Measurements from ENCODE around the gene LCLAT1.

LCLAT1 gene

DNA sequence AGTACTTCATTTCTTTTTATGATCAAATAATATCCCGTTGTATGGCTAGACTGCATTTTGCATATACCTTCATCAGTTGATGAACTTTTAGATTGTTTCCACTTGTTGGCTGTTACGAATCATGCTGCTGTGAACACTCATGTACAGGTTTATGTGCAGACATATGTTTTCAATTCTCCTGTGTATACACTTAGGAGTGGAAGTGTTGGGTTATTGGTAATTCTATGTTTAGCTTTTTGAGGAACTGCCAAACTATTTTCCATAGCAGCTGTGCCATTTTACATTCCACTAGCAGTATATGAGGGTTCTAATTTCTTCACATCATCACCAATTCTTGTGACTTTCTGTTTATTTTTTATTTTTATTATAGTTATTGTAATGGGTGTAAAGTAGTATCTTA, 32.1 kb upstream of the LCLAT1 start:
- Histone ChIP-seq H3K79me2 (ENCODE audit: insufficient read depth, low read length) (no peaks in the 10 kb centered on the region), H3K4me2 (ENCODE audit: low read depth, low read length, poor library complexity, severe bottlenecking) (no peak overlapping the region), H2AFZ (ENCODE audit: low read length) (no peak overlapping the region), H3K27me3 (ENCODE audit: insufficient read depth, low read length, poor library complexity, severe bottlenecking) (no peaks in the 10 kb centered on the region), H3K4me3 (ENCODE audit: low read length, poor library complexity, severe bottlenecking) (no peak overlapping the region), H3K36me3 (ENCODE audit: insufficient read depth, low read length) (no peaks in the 10 kb centered on the region), H3K9ac (ENCODE audit: low read depth, low read length, poor library complexity, severe bottlenecking) (no peak overlapping the region), H3K9me3 (ENCODE audit: insufficient read depth, low read depth, low read length) (no peaks in the 10 kb centered on the region), H3F3A (ENCODE audit: low read depth) (no peaks in the 10 kb centered on the region), H3K4me1 (ENCODE audit: insufficient read depth, low read length, poor library complexity, severe bottlenecking) (peaks cover 6% of the 10 kb centered on the region), H3K9me2 (replicated peaks; ENCODE audit: low read depth, low read length) (no peaks in the 10 kb centered on the region), H4K20me1 (ENCODE audit: insufficient read depth, low read length, poor library complexity, severe bottlenecking) (no peaks in the 10 kb centered on the region)
- no peak for TF ChIP-seq EZH2phosphoT487 (IDR thresholded peaks at IDR 0.05; ENCODE audit: borderline replicate concordance)
- TF ChIP-seq, protein P1, sequence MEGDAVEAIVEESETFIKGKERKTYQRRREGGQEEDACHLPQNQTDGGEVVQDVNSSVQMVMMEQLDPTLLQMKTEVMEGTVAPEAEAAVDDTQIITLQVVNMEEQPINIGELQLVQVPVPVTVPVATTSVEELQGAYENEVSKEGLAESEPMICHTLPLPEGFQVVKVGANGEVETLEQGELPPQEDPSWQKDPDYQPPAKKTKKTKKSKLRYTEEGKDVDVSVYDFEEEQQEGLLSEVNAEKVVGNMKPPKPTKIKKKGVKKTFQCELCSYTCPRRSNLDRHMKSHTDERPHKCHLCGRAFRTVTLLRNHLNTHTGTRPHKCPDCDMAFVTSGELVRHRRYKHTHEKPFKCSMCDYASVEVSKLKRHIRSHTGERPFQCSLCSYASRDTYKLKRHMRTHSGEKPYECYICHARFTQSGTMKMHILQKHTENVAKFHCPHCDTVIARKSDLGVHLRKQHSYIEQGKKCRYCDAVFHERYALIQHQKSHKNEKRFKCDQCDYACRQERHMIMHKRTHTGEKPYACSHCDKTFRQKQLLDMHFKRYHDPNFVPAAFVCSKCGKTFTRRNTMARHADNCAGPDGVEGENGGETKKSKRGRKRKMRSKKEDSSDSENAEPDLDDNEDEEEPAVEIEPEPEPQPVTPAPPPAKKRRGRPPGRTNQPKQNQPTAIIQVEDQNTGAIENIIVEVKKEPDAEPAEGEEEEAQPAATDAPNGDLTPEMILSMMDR (conservative IDR thresholded peaks at IDR 0.05; ENCODE audit: low read length): no peak

DNA sequence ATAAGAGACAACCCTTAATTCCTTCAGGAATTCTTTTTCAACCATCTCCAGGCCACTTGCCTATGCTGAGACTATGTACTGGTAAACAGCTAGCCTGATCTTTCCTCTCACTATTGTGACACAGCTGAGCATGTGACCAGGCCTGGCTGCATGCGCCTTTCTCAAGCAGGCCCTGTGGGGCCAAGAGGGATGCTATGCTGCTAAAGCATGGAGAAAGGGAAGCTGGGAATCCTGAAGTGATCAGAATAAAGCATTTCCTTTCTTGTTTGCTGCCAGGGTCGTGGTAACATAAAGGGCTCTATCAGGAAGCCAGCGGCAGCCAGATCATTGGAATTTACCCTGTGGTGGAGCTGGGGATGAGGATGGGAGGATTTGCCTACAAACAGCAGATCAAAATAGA, 29.8 kb upstream of the LCLAT1 start:
- H2AFZ ChIP-seq (ENCODE audit: low read length): no peak overlapping the region
- no peaks in the 10 kb centered on the region for H3K36me3 ChIP-seq (ENCODE audit: insufficient read depth, low read length)
- H3K4me2 ChIP-seq (ENCODE audit: low read depth, low read length, poor library complexity, severe bottlenecking): no peak overlapping the region
- peaks cover 15% of the 10 kb centered on the region for H3K4me1 ChIP-seq (ENCODE audit: insufficient read depth, low read length, poor library complexity, severe bottlenecking)
- H4K20me1 ChIP-seq (ENCODE audit: insufficient read depth, low read length, poor library complexity, severe bottlenecking): no peaks in the 10 kb centered on the region
- H3K9ac ChIP-seq (ENCODE audit: low read depth, low read length, poor library complexity, severe bottlenecking): no peak overlapping the region
- no peak overlapping the region for H3K4me3 ChIP-seq (ENCODE audit: low read length, poor library complexity, severe bottlenecking)
- no peaks in the 10 kb centered on the region for H3K27me3 ChIP-seq (ENCODE audit: insufficient read depth, low read length, poor library complexity, severe bottlenecking)
- TF ChIP-seq EZH2phosphoT487 (IDR thresholded peaks at IDR 0.05; ENCODE audit: borderline replicate concordance): no peak
- TF ChIP-seq, protein P1 (conservative IDR thresholded peaks at IDR 0.05; ENCODE audit: low read length): no peak
- no peaks in the 10 kb centered on the region for H3F3A ChIP-seq (ENCODE audit: low read depth)
- H3K9me2 ChIP-seq (replicated peaks; ENCODE audit: low read depth, low read length): no peaks in the 10 kb centered on the region
- no peaks in the 10 kb centered on the region for H3K9me3 ChIP-seq (ENCODE audit: insufficient read depth, low read depth, low read length)
- H3K79me2 ChIP-seq (ENCODE audit: insufficient read depth, low read length): no peaks in the 10 kb centered on the region

DNA sequence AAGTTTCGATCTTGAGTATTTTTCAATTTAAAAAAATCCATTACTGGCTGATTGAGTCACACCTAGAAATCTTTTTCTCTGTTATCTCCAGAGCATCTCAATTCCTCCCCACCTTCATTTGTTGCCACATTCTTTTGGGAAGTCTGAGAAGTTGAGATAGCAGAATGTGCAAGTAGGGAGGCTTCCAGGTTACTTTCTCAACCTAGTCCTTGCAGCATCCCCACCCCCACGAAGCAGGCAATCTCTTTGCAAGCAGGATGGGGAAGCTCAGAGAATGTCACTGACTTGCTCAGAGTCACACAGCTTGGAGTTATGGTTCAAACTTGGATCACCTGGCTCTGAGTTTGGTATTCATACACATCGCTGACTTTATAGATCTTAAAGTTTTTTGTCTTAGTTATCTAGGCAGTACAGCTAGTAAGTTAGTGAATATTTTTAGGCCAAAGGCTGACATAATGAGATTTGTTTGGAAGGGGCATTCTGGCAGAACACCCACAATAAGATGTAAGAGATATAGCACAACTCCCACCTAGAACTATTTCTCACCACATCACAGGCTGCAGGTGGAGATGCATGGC, 25.9 kb upstream of the LCLAT1 start:
- H3K27me3 ChIP-seq (ENCODE audit: insufficient read depth, low read length, poor library complexity, severe bottlenecking): no peaks in the 10 kb centered on the region
- no peaks in the 10 kb centered on the region for H3K36me3 ChIP-seq (ENCODE audit: insufficient read depth, low read length)
- H3K4me1 ChIP-seq (ENCODE audit: insufficient read depth, low read length, poor library complexity, severe bottlenecking): peaks cover 24% of the 10 kb centered on the region
- peak overlapping the region; percentile 59 for H3K4me2 ChIP-seq (ENCODE audit: low read depth, low read length, poor library complexity, severe bottlenecking)
- no peak overlapping the region for H3K4me3 ChIP-seq (ENCODE audit: low read length, poor library complexity, severe bottlenecking)
- H3K9ac ChIP-seq (ENCODE audit: low read depth, low read length, poor library complexity, severe bottlenecking): peak overlapping the region; percentile 9
- peak overlapping the region; percentile 60; the same call in 1 of the 2 replicates for H2AFZ ChIP-seq (ENCODE audit: low read length)
- H3F3A ChIP-seq (ENCODE audit: low read depth): no peaks in the 10 kb centered on the region
- TF ChIP-seq, protein P1 (conservative IDR thresholded peaks at IDR 0.05; ENCODE audit: low read length): no peak
- no peak for TF ChIP-seq EZH2phosphoT487 (IDR thresholded peaks at IDR 0.05; ENCODE audit: borderline replicate concordance)
- H3K9me2 ChIP-seq (replicated peaks; ENCODE audit: low read depth, low read length): no peaks in the 10 kb centered on the region
- no peaks in the 10 kb centered on the region for H3K9me3 ChIP-seq (ENCODE audit: insufficient read depth, low read depth, low read length)
- no peaks in the 10 kb centered on the region for H3K79me2 ChIP-seq (ENCODE audit: insufficient read depth, low read length)
- H4K20me1 ChIP-seq (ENCODE audit: insufficient read depth, low read length, poor library complexity, severe bottlenecking): no peaks in the 10 kb centered on the region

All from Loucy (cell line).